GM18511 (cell line): ENCODE measurements around the gene PDE11A.

Source experiments
- ATAC-seq: cut with Tn5 transposase; IDR thresholded peaks from one replicate; pipeline ENCODE4 v1.9.1; 2021; ENCODE audit warnings: mild to moderate bottlenecking, moderate library complexity; ENCODE audit not compliant: unreplicated experiment

The PDE11A gene

GRCh38 chr2:177733322-177733855, 339.2 kb downstream of the PDE11A start:
- ATAC-seq = no peak

GRCh38 chr2:177731384-177731783, 341.2 kb downstream of the PDE11A start:
- ATAC-seq = no peak

- no peak for ATAC-seq
Measured at GRCh38 chr2:177730792-177731191, 341.8 kb downstream of the PDE11A start.

GRCh38 chr2:177730363-177730762, 342.2 kb downstream of the PDE11A start:
- ATAC-seq = no peak

- no peak for ATAC-seq
Measured at GRCh38 chr2:177728920-177729319, 343.7 kb downstream of the PDE11A start.

- ATAC-seq = no peak
Measured at GRCh38 chr2:177728399-177728765, 344.2 kb downstream of the PDE11A start.

GRCh38 chr2:177727577-177728398, 344.8 kb downstream of the PDE11A start:
- no peak for ATAC-seq

GRCh38 chr2:177726931-177727348, 345.6 kb downstream of the PDE11A start:
- no peak for ATAC-seq

- peak; percentile 66 for ATAC-seq
Measured at GRCh38 chr2:177724398-177725287, 347.9 kb downstream of the PDE11A start.

GRCh38 chr2:177723235-177723634, 349.3 kb downstream of the PDE11A start:
- no peak for ATAC-seq

- no peak for ATAC-seq
Measured at GRCh38 chr2:177721818-177722567, 350.6 kb downstream of the PDE11A start.

- no peak for ATAC-seq
Measured at GRCh38 chr2:177721087-177721486, 351.5 kb downstream of the PDE11A start.

- ATAC-seq = no peak
Measured at GRCh38 chr2:177717831-177718618, 354.6 kb downstream of the PDE11A start.

GRCh38 chr2:177716484-177716883, 356.1 kb downstream of the PDE11A start:
- ATAC-seq = no peak

GRCh38 chr2:177715771-177716170, 356.8 kb downstream of the PDE11A start:
- no peak for ATAC-seq

GRCh38 chr2:177714704-177715103, 357.9 kb downstream of the PDE11A start:
- no peak for ATAC-seq

- ATAC-seq = no peak
Measured at GRCh38 chr2:177712462-177712861, 360.1 kb downstream of the PDE11A start.

GRCh38 chr2:177711483-177712265, 360.9 kb downstream of the PDE11A start:
- no peak for ATAC-seq

GRCh38 chr2:177710889-177711288, 361.7 kb downstream of the PDE11A start:
- no peak for ATAC-seq
